Naive thymus-derived CD4-positive, alpha-beta T cell (primary cell): Measurements from ENCODE around the gene HOXB3. TPM values are rescaled to one million over a fixed set of nuclear protein-coding genes. Genes with fewer than 3 reads are reported as not detected.

Experiments used
- ATAC-seq: fragments of 150-1000 bp; cut with Tn5 transposase; 2 replicates; pipeline ENCODE4 v1.10.0; 2021; ENCODE audit warnings: mild to moderate bottlenecking, moderate library complexity
- CTCF ChIA-PET: fragments of 350-600 bp; sonication (Branson Sonifier 250); formaldehyde crosslinking; loops from one replicate; lab custom pipeline; 2021; ENCODE audit warnings: antibody characterized with exemption; lab: Charles Lee
- POLR2A ChIA-PET: fragments of 350-600 bp; sonication (Branson Sonifier 250); formaldehyde crosslinking; loops from one replicate; lab custom pipeline; 2021; ENCODE audit warnings: antibody characterized with exemption, inconsistent platforms; lab: Charles Lee
- DNase-seq, 9 donors: peaks; one replicate each; pipeline versions ENCODE4 v3.0.0 to v3.0.0-alpha.2; 2020 to 2022; ENCODE audit warnings: mixed read lengths in 1 of 9
- H3K27ac ChIP-seq: one replicate; pipeline ENCODE4 v1.7.0; 2013; ENCODE audit warnings: mild to moderate bottlenecking, low read depth, low read length, moderate library complexity
- H3K27me3 ChIP-seq, 2 donors: one replicate each; pipeline ENCODE4 v1.7.0; 2013; ENCODE audit warnings: low read length in 2 of 2, mild to moderate bottlenecking in 2 of 2, moderate library complexity in 2 of 2; ENCODE audit not compliant: control insufficient read depth in 2 of 2, insufficient read depth in 2 of 2
- H3K36me3 ChIP-seq, 3 experiments: 1 replicate in 2 of 3; 2 replicates in 1 of 3; pipeline ENCODE4 v1.7.0; 2013; ENCODE audit warnings: low read length in 3 of 3, mild to moderate bottlenecking in 3 of 3, moderate library complexity in 1 of 3; ENCODE audit not compliant: insufficient read depth in 3 of 3, control insufficient read depth in 2 of 3
- H3K4me1 ChIP-seq, 2 donors: one replicate each; pipeline ENCODE4 v1.7.0; 2013; ENCODE audit warnings: low read length in 2 of 2, mild to moderate bottlenecking in 2 of 2, moderate library complexity in 1 of 2; ENCODE audit not compliant: control insufficient read depth in 2 of 2, insufficient read depth in 2 of 2
- H3K4me3 ChIP-seq: 2 replicates; pipeline ENCODE4 v1.7.0; 2013; ENCODE audit warnings: mild to moderate bottlenecking, low read length
- H3K9me3 ChIP-seq, 3 experiments: 1 replicate in 2 of 3; 2 replicates in 1 of 3; pipeline ENCODE4 v1.7.0; 2013; ENCODE audit warnings: low read length in 3 of 3; ENCODE audit not compliant: control insufficient read depth in 2 of 3
- H3K27ac Mint-ChIP-seq, 9 donors: one replicate each; pipeline ENCODE4 v1.8.0; 2020 to 2022; ENCODE audit warnings: mixed read lengths in 9 of 9, mild to moderate bottlenecking in 8 of 9, moderate library complexity in 5 of 9, inconsistent platforms in 2 of 9
- H3K27me3 Mint-ChIP-seq, 5 donors: one replicate each; pipeline ENCODE4 v1.8.0; 2021 to 2022; ENCODE audit warnings: mixed read lengths in 5 of 5, mild to moderate bottlenecking in 1 of 5
- H3K36me3 Mint-ChIP-seq, 5 donors: one replicate each; pipeline ENCODE4 v1.8.0; 2020 to 2022; ENCODE audit warnings: mixed read lengths in 5 of 5, mild to moderate bottlenecking in 3 of 5, inconsistent platforms in 1 of 5
- H3K4me1 Mint-ChIP-seq, 7 donors: one replicate each; pipeline ENCODE4 v1.8.0; 2020 to 2022; ENCODE audit warnings: mixed read lengths in 7 of 7, mild to moderate bottlenecking in 3 of 7, inconsistent platforms in 1 of 7
- H3K4me3 Mint-ChIP-seq, 10 donors: one replicate each; pipeline ENCODE4 v1.8.0; 2020 to 2022; ENCODE audit warnings: mild to moderate bottlenecking in 10 of 10, mixed read lengths in 10 of 10, moderate library complexity in 6 of 10, inconsistent platforms in 2 of 10
- H3K9me3 Mint-ChIP-seq, 11 donors: one replicate each; pipeline ENCODE4 v1.8.0; 2020 to 2022; ENCODE audit warnings: mixed read lengths in 11 of 11, mild to moderate bottlenecking in 4 of 11, inconsistent platforms in 1 of 11, moderate library complexity in 1 of 11
- intact Hi-C, 2 donors: fragments of 100-400 bp; cut with micrococcal nuclease; formaldehyde crosslinking; loops; one replicate each; pipeline ENCODE4 v1.15.1; 2023
- polyA plus RNA-seq, 2 donors: library from polyadenylated mRNA; unstranded; fragments of 300-500 nt; fragmentation: Illumina TruSeq; gene quantifications; one replicate each; pipeline ENCODE4 v1.2.3, GENCODE V29; 2021
- total RNA-seq, 6 experiments: library from RNA in 5 of 6; stranded (reverse) in 5 of 6; gene quantifications; 1 replicate in 5 of 6; 2 replicates in 1 of 6; pipeline ENCODE4 v1.2.3 and lab custom pipeline; 2021 to 2026

Gene HOXB3
- total RNA-seq (10 to 100 TPM in 1 of 5 experiments, 1 to 10 TPM in 3, under 1 TPM in 1; 0.48 to 14.6 (median 7.1) TPM), polyA plus RNA-seq (under 1 TPM in 1 of 2 donors, not detected in 1; 0.11 TPM), total RNA-seq (lab: John Stamatoyannopoulos, UW) (3.2 reads per million, percentile 17 among the genes with 10 or more reads in this experiment)

DNA sequence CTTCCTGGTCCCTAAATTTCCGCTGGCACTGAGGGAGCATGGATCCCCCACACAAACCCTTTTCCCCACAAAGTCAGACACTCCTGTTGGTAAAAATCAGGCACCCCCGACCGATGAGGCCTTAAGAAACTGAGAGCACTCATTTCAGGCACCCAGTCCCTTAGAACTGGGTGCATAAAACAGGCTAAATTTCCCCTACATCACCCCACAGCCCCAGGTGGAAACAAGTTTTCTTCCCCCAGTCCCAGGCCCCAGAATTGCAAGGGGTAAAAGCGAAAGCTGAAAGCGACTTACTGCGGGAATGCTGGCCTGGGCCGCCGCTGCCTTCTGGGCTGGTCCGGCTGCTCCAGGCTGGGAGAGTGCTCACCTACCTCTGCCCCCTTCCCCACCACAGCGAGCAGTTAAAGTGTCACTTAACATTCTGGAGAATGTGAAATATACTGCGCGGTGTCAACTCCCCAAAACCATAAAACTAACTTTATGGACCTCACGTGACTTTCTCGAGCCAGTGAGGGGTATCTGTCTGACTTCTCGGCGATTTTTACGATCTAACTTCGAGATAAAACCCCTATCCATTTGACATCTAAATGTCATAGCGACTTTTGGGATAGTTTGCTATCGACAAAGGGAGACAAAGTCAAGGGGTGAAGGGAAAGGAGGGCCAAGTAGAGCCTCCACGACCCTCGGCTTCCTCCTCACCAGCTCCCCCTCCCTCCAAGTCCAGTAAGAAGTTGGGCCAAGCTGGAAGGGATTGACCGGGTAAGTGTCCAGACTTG lies at the start of gene HOXB3:
TSS of gene HOXB3 (minus strand) at position 411 of the 776 bp plus-strand sequence. CDS start 37,767 bp downstream, outside the sequence.
- intact Hi-C loops, result loop anchor here in 1 of 2 donors (10.0 kb wide), 1 partner anchor 415 kb away; no protein-coding TSS in a partner anchor
- H3K27ac Mint-ChIP-seq, result peak within 1 kb of the TSS in 1 of 9 donors; percentile 40
- H3K4me3 ChIP-seq, result no peak within 1 kb of the TSS

DNA sequence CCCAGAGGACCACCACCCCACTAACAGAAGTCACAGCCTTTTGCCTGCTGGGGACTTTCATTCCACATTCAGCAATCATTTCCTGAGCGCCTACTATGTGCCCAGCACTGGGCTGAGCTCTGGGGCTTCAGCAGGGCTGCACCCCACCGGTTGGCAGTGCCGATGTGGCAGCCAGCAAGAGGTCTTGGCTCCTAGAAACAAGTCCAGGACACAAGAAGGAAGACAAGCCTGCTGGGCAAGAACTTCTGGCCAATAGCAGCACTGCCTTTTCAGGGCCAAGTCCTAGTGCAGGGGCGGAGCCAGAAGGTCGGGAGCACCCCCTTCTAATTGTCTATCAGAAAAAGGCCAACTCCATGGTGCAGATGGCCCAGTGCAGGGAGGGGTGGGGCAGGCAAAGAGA lies 49.1 kb upstream of the HOXB3 start:
- no peak overlapping the region for H3K4me3 ChIP-seq
- no peak overlapping the region for H3K27ac Mint-ChIP-seq
- peaks cover 0 to 6% of the 10 kb centered on the region in 2 donors for H3K4me1 ChIP-seq
- no peaks in the 10 kb centered on the region for H3K9me3 ChIP-seq
- H3K36me3 Mint-ChIP-seq, result no peaks in the 10 kb centered on the region
- POLR2A ChIA-PET, result no interaction called here
- no peak overlapping the region for H3K27ac ChIP-seq
- CTCF ChIA-PET, result no interaction called here
- peaks cover 84 to 100% (median 92%) of the 10 kb centered on the region in 5 donors for H3K27me3 Mint-ChIP-seq
- DNase-seq (no peak), ATAC-seq (no peak)
- peaks cover 0 to 3% (median 0%) of the 10 kb centered on the region in 11 donors for H3K9me3 Mint-ChIP-seq
- H3K4me1 Mint-ChIP-seq, result peaks cover 11 to 22% (median 16%) of the 10 kb centered on the region in 7 donors
- intact Hi-C loops, result no loop called here
- H3K27me3 ChIP-seq, result peaks cover 12 to 49% of the 10 kb centered on the region in 2 donors
- no peaks in the 10 kb centered on the region for H3K36me3 ChIP-seq
- no peak overlapping the region for H3K4me3 Mint-ChIP-seq

More for the DNA sequence above, at the start of gene HOXB3:
- Mint-ChIP-seq H3K9me3 (no peaks in the 10 kb centered on the region), H3K4me3 (peak within 1 kb of the TSS in 2 of 10 donors; percentile 6 to 76), H3K27me3 (peaks cover 87 to 97% (median 94%) of the 10 kb centered on the region in 5 donors), H3K4me1 (peaks cover 26 to 66% (median 39%) of the 10 kb centered on the region in 7 donors), H3K36me3 (peaks cover 0 to 9% (median 0%) of the 10 kb centered on the region in 5 donors)
- H3K27me3 ChIP-seq, result peaks cover 8 to 43% of the 10 kb centered on the region in 2 donors
- peaks cover 21 to 25% of the 10 kb centered on the region in 2 donors for H3K4me1 ChIP-seq
- ChIA-PET CTCF (interaction anchor here (0.7 to 2.6 kb wide), 4 partner anchors 28 to 215 kb away, joined by 3 to 8 read pairs (median 4); no protein-coding TSS in a partner anchor), POLR2A (interaction anchor here (0.6 to 1.4 kb wide), 2 partner anchors 16 to 334 kb away, joined by 3 to 5 read pairs; no protein-coding TSS in a partner anchor)
- no peaks in the 10 kb centered on the region for H3K9me3 ChIP-seq
- no peak within 1 kb of the TSS for H3K27ac ChIP-seq
- DNase-seq (no peak), ATAC-seq (no peak)
- no peaks in the 10 kb centered on the region for H3K36me3 ChIP-seq

DNA sequence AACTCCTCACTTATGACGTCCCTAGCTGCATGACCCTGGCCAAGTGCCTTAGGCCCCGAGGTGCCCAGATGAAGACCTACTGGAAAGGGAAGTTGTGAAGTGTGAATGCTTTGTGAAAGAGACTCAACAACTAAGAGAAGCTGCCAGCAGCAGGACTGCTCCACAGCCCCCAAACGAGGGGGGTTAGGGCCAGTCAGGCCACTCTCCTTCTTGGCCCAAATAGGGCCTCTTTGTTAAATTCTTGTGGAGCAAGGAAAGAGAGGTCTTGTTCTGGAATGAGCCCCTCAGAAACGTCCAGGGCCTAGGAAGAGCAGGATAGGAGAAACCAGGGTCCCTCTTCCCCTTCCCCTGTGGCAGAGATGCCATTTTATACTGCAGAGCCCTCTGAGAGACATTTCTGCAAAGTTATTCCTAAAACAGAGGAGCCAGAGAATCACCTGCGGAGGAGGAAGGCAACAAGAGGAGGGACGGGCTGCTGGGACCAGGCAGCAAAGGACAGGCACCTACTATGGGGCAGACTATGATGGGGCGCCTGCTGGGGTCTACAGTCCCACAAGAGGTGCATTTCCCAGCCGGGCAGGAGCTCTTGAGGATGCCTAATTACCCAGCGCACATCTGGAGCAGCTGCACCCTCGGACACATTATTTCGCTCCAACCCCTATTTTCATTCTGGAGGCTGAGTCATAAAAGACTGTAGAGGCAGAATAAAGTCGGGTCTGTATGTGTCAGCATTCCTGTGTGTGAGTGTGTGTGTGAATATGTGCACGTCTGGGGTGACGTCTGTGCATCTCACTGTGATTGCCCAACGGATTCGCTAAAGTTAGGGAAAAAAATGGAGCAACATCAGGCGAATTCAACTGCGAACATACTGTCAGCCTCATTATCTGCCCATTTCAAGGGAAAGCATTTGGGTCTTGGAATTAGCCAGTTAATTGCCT lies 47.6 kb upstream of the HOXB3 start:
- CTCF ChIA-PET, result interaction anchor here (0.5 to 1.5 kb wide), 2 partner anchors 15 to 72 kb away, joined by 5 to 7 read pairs; no protein-coding TSS in a partner anchor
- peaks cover 0 to 5% (median 0%) of the 10 kb centered on the region in 11 donors for H3K9me3 Mint-ChIP-seq
- POLR2A ChIA-PET, result interaction anchor here (1.3 kb wide), 1 partner anchor 18 kb away, joined by 3 read pairs; no protein-coding TSS in a partner anchor
- peak overlapping the region in 2 of 10 donors; percentile 23 to 57 for H3K4me3 Mint-ChIP-seq
- H3K27me3 Mint-ChIP-seq, result peaks cover 80 to 98% (median 92%) of the 10 kb centered on the region in 5 donors
- H3K4me1 Mint-ChIP-seq, result peaks cover 13 to 26% (median 19%) of the 10 kb centered on the region in 7 donors
- Histone ChIP-seq H3K4me1 (peaks cover 0 to 12% of the 10 kb centered on the region in 2 donors), H3K27me3 (peaks cover 12 to 45% of the 10 kb centered on the region in 2 donors), H3K9me3 (no peaks in the 10 kb centered on the region), H3K4me3 (no peak overlapping the region), H3K27ac (no peak overlapping the region), H3K36me3 (no peaks in the 10 kb centered on the region)
- DNase-seq (no peak), ATAC-seq (no peak)
- peaks cover 0 to 4% (median 0%) of the 10 kb centered on the region in 5 donors for H3K36me3 Mint-ChIP-seq
- intact Hi-C loops, result no loop called here
- no peak overlapping the region for H3K27ac Mint-ChIP-seq

DNA sequence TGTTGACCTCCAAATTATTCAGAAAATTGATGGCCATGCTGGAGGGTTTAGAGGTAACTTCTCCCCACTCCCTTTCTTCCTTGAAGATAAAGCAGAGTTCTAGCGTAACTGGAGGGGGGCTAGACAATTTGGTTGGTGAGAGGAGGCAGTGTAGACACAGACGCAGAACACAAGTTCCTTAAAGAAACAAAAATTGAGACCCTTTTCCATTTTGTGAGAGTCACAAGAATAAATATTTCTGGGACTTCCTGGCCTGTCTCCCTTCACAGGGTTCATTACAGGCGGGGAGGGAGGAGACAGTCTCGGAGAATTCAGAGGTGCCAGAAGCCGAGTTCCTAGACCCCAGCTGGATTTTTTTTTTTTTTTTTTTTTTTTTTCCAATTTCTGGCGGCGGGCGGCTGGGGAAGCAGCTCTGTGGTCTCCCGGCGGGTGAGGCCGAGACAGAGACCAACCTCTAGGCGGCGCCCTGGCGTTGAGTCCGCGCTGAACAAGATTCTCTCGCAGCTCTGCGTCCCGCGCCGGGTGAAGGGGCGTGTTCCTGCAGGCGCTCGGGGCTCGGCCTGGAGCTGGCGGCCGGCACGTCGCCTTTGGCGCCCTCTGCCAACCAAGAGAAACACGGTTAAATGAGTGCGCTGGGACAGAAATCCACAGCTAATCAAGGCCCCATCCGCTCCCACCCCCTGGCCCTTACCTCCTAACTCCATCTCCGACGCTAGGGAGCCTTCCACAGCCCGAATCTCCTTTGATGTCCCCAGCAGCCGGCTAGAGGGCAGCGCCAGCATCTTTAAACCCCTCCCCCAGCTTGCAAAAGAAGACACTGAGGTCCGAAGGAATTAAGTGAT lies 46.4 kb upstream of the HOXB3 start:
- H3K27ac Mint-ChIP-seq, result peak overlapping the region in 1 of 9 donors; percentile 25
- H3K36me3 ChIP-seq, result no peaks in the 10 kb centered on the region
- no peaks in the 10 kb centered on the region for H3K9me3 ChIP-seq
- H3K27ac ChIP-seq, result no peak overlapping the region
- ATAC-seq (peak; percentile 84), DNase-seq (peak in 6 of 9 donors; percentile 29 to 73 (median 48))
- peaks cover 18 to 40% of the 10 kb centered on the region in 2 donors for H3K27me3 ChIP-seq
- intact Hi-C loops, result no loop called here
- POLR2A ChIA-PET, result interaction anchor here (1.3 kb wide), 1 partner anchor 19 kb away, joined by 3 read pairs; no protein-coding TSS in a partner anchor
- CTCF ChIA-PET, result interaction anchor here (0.5 to 1.5 kb wide), 4 partner anchors 13 to 345 kb away, joined by 3 to 7 read pairs (median 4); no protein-coding TSS in a partner anchor
- peaks cover 0 to 4% (median 0%) of the 10 kb centered on the region in 11 donors for H3K9me3 Mint-ChIP-seq
- no peak overlapping the region for H3K4me3 ChIP-seq
- H3K4me3 Mint-ChIP-seq, result peak overlapping the region in 7 of 10 donors; percentile 2 to 61 (median 54)
- H3K4me1 Mint-ChIP-seq, result peaks cover 9 to 19% (median 17%) of the 10 kb centered on the region in 7 donors
- H3K27me3 Mint-ChIP-seq, result peaks cover 74 to 98% (median 88%) of the 10 kb centered on the region in 5 donors
- peaks cover 0 to 4% (median 0%) of the 10 kb centered on the region in 5 donors for H3K36me3 Mint-ChIP-seq
- peaks cover 0 to 6% of the 10 kb centered on the region in 2 donors for H3K4me1 ChIP-seq

DNA sequence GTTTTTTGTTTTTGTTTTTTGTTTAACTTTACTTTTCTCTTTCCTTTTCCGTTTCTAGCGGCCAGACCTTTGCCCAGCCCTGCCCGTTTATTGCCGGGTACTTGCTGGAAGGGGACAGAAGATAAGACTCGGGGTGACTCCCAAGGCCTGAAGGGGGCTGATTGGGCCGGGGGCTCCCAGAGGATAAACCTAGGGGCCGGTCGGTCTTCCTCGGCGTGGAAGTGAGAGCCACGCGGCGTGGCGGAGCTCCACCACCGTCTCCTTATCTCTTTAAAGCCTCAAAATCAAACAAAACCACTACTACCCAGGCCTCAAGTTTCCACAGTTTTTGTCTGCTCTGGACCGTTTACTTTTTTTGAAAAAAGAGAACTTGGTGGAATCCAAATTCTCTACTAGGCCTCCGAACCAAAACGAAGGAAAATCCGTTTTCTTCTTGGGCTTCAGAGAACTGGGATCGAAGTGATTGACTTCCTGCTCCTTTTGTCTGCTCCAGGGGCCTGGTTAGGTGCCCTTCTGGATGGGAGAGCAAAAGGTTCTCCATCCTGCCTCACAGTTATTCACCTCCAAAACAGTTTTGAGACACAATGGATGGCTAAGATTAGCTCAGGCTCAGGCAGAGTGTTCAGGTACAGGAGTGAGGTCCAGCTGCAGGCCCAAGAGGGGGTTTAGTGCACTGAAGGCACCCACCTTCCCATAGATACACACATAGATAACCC lies 44.6 kb upstream of the HOXB3 start:
- peaks cover 78 to 98% (median 89%) of the 10 kb centered on the region in 5 donors for H3K27me3 Mint-ChIP-seq
- H3K4me1 ChIP-seq, result peaks cover 0 to 6% of the 10 kb centered on the region in 2 donors
- peak overlapping the region in 1 of 9 donors; percentile 48 for H3K27ac Mint-ChIP-seq
- peaks cover 0 to 4% (median 0%) of the 10 kb centered on the region in 5 donors for H3K36me3 Mint-ChIP-seq
- no peaks in the 10 kb centered on the region for H3K36me3 ChIP-seq
- peaks cover 18 to 41% of the 10 kb centered on the region in 2 donors for H3K27me3 ChIP-seq
- DNase-seq (no peak), ATAC-seq (no peak)
- H3K4me1 Mint-ChIP-seq, result peaks cover 6 to 16% (median 14%) of the 10 kb centered on the region in 7 donors
- POLR2A ChIA-PET, result no interaction called here
- H3K9me3 Mint-ChIP-seq, result peaks cover 0 to 6% (median 0%) of the 10 kb centered on the region in 11 donors
- no peak overlapping the region for H3K27ac ChIP-seq
- intact Hi-C loops, result no loop called here
- CTCF ChIA-PET, result no interaction called here
- no peaks in the 10 kb centered on the region for H3K9me3 ChIP-seq
- peak overlapping the region in 7 of 10 donors; percentile 16 to 77 (median 52) for H3K4me3 Mint-ChIP-seq
- H3K4me3 ChIP-seq, result no peak overlapping the region
